SK-N-SH (cell line): ENCODE data around the gene CRLF1.

Source experiments
- CHD2 ChIP-seq: fragments of 150-350 bp; IDR thresholded peaks from 2 replicates; pipeline ENCODE4 v1.6.1; 2018; ENCODE audit warnings: low read length; ENCODE audit not compliant: partially characterized antibody
- CTCF ChIP-seq: fragments of 200-600 bp; sonication (generic); IDR thresholded peaks from 2 replicates; pipeline ENCODE4 v1.6.1; 2017; ENCODE audit warnings: antibody characterized with exemption, mild to moderate bottlenecking, moderate library complexity
- EP300 ChIP-seq, 2 experiments: IDR thresholded peaks; 2 replicates each; pipeline versions ENCODE4 v1.4.0 to v1.6.1; 2012; ENCODE audit warnings: borderline replicate concordance in 1 of 2, low read depth in 1 of 2, low read length in 1 of 2
- EZH2phosphoT487 ChIP-seq: fragments of 200-600 bp; sonication (generic); IDR thresholded peaks from 2 replicates; pipeline ENCODE4 v1.6.1; 2017; ENCODE audit warnings: low read depth, mixed run types, mild to moderate bottlenecking, antibody characterized with exemption, moderate library complexity, borderline replicate concordance
- MAX ChIP-seq: IDR thresholded peaks from 2 replicates; pipeline ENCODE4 v1.4.0; 2012; ENCODE audit warnings: low read depth
- NRF1 ChIP-seq: IDR thresholded peaks from 2 replicates; pipeline ENCODE4 v1.6.1; 2012; ENCODE audit warnings: low read depth, mild to moderate bottlenecking, low read length
- PBX3 ChIP-seq: IDR thresholded peaks from 2 replicates; pipeline ENCODE4; 2012
- POLR2AphosphoS5 ChIP-seq: IDR thresholded peaks from 2 replicates; pipeline ENCODE4 v1.6.1; 2012; ENCODE audit warnings: low read depth, low read length
- RCOR1 ChIP-seq: fragments of 150-350 bp; IDR thresholded peaks from 2 replicates; pipeline ENCODE4 v1.6.1; 2017; ENCODE audit warnings: antibody characterized with exemption, low read length
- REST ChIP-seq: IDR thresholded peaks from 2 replicates; pipeline ENCODE4 v1.6.1; 2012; ENCODE audit warnings: mild to moderate bottlenecking, low read depth, low read length, moderate library complexity
- TEAD4 ChIP-seq: IDR thresholded peaks from 2 replicates; pipeline ENCODE4 v1.4.0; 2012; ENCODE audit warnings: mild to moderate bottlenecking, borderline replicate concordance; ENCODE audit not compliant: insufficient read depth
- ZBTB33 ChIP-seq: IDR thresholded peaks from 2 replicates; pipeline ENCODE4 v1.4.0; 2012; ENCODE audit warnings: low read depth, borderline replicate concordance

- no peak for TF ChIP-seq CTCF
- no peak for TF ChIP-seq RCOR1
- no peak for TF ChIP-seq CHD2
- no peak for TF ChIP-seq POLR2AphosphoS5
- TF ChIP-seq REST = no peak
- no peak for TF ChIP-seq EP300 (IDR thresholded peaks at IDR 0.05; ENCODE audit: borderline replicate concordance in 1 of 2, low read depth in 1 of 2, low read length in 1 of 2)
- no peak for TF ChIP-seq TEAD4
- TF ChIP-seq MAX = no peak
- TF ChIP-seq PBX3 = no peak
- TF ChIP-seq ZBTB33 = no peak
- no peak for TF ChIP-seq NRF1
- TF ChIP-seq EZH2phosphoT487 = peak; percentile 70; the same call in 1 of the 2 replicates
Measured at GRCh38 chr19:18610556-18611326, 4.1 kb upstream of the CRLF1 start.
